ENCODE results near the gene AOPEP. TPM values are rescaled to one million over a fixed set of nuclear protein-coding genes. Genes with fewer than 3 reads are reported as not detected.

AOPEP gene
- total RNA-seq, 1 donor from 2014 or later: 22.1 TPM

DNA sequence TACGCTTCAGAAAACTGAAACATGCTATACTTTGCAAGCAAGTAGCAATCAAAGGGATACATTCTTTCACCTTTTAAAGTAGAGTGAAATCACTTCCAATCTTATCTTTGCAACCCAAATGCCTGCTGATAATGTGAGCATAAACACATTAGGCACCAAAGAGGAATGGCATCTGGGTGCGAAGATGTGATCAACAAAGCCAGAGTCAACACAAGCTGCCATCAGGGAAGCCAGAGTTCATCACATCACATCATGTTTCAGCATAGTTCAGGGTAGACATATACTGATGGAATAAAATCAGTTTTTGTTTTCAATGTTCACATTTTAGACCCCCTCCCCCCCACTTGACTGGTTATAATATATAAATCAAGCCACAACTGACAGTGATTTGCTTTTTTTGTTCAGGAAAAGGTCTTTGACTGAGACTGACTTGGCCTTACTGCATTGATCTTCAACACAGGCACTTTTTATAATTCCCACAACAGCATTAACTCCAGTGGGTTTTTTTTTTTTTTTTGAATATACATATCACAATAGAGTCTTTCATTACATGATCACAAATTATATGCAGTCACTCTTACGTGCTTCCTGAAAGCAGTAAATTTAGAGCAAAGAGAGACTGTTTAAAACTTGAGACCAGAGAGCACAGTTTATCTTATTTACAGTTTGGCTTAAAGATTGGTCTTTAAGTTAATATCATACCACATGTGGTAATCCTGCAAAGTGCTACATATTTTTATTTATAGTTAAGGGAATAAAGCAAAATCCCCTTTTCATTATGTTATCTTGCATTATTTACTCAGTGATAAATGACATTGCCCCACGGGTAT is 20.3 kb downstream of the AOPEP start:
- no peaks in the 10 kb centered on the region for H3K9me3 Mint-ChIP-seq (ENCODE audit: unreplicated experiment)
- no peak for DNase-seq (ENCODE audit: low spot score)

GRCh38 chr9:94754976-94755475 is 28.5 kb downstream of the AOPEP start:
- TF ChIP-seq CTCF (IDR thresholded peaks at IDR 0.05; ENCODE audit: unreplicated experiment): no peak
- Mint-ChIP-seq H3K9me3 (ENCODE audit: unreplicated experiment) (no peaks in the 10 kb centered on the region), H3K4me3 (ENCODE audit: unreplicated experiment) (no peak overlapping the region), H3K4me1 (ENCODE audit: unreplicated experiment) (peaks cover 4% of the 10 kb centered on the region), H3K27me3 (ENCODE audit: unreplicated experiment) (no peaks in the 10 kb centered on the region), H3K27ac (ENCODE audit: unreplicated experiment) (no peak overlapping the region), H3K36me3 (ENCODE audit: low read depth, unreplicated experiment) (peaks cover 2% of the 10 kb centered on the region)
- no peak for DNase-seq (ENCODE audit: low spot score)

More for the DNA sequence above, 20.3 kb downstream of the AOPEP start:
- no peak for TF ChIP-seq CTCF (IDR thresholded peaks at IDR 0.05; ENCODE audit: unreplicated experiment)
- H3K36me3 Mint-ChIP-seq (ENCODE audit: low read depth, unreplicated experiment): peaks cover 12% of the 10 kb centered on the region
- no peak overlapping the region for H3K27ac Mint-ChIP-seq (ENCODE audit: unreplicated experiment)
- no peaks in the 10 kb centered on the region for H3K27me3 Mint-ChIP-seq (ENCODE audit: unreplicated experiment)
- H3K4me3 Mint-ChIP-seq (ENCODE audit: unreplicated experiment): no peak overlapping the region
- H3K4me1 Mint-ChIP-seq (ENCODE audit: unreplicated experiment): peaks cover 5% of the 10 kb centered on the region

GRCh38 chr9:94757158-94757557 is 30.7 kb downstream of the AOPEP start:
- Mint-ChIP-seq H3K27ac (ENCODE audit: unreplicated experiment) (no peak overlapping the region), H3K4me1 (ENCODE audit: unreplicated experiment) (peaks cover 7% of the 10 kb centered on the region), H3K36me3 (ENCODE audit: low read depth, unreplicated experiment) (no peaks in the 10 kb centered on the region), H3K27me3 (ENCODE audit: unreplicated experiment) (no peaks in the 10 kb centered on the region), H3K4me3 (ENCODE audit: unreplicated experiment) (no peak overlapping the region), H3K9me3 (ENCODE audit: unreplicated experiment) (no peaks in the 10 kb centered on the region)
- no peak for DNase-seq (ENCODE audit: low spot score)
- TF ChIP-seq CTCF (IDR thresholded peaks at IDR 0.05; ENCODE audit: unreplicated experiment): no peak

DNA sequence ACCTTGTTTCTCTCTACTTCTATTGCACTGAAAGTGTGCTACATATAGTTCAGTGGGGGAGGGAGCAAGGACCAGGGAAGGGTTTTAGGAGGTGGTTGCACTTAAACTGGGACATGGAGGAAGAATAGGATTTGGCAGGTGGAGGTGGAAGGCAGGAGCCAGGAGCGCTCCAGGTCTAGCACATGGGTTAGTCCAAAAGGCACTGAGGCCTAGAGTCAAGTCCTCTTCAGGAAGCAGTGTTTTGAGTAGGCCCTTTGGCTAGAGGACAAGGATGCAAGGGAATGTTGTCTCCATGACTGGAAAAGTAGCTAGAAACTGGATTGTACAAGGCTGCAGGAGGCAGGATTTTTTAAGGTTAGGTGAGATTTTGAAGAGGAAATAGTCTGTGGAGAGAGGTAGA is 31.5 kb downstream of the AOPEP start:
- H3K27ac Mint-ChIP-seq (ENCODE audit: unreplicated experiment): no peak overlapping the region

More for the DNA sequence above, 31.5 kb downstream of the AOPEP start:
- no peak for TF ChIP-seq CTCF (IDR thresholded peaks at IDR 0.05; ENCODE audit: unreplicated experiment)
- Mint-ChIP-seq H3K4me1 (ENCODE audit: unreplicated experiment) (peaks cover 7% of the 10 kb centered on the region), H3K9me3 (ENCODE audit: unreplicated experiment) (no peaks in the 10 kb centered on the region), H3K36me3 (ENCODE audit: low read depth, unreplicated experiment) (no peaks in the 10 kb centered on the region), H3K27me3 (ENCODE audit: unreplicated experiment) (no peaks in the 10 kb centered on the region), H3K4me3 (ENCODE audit: unreplicated experiment) (no peak overlapping the region)
- no peak for DNase-seq (ENCODE audit: low spot score)
